GM18508 (cell line): ENCODE data around the gene DLG2.
"Not testable (repeated sequence)": the region's sequence is repeated elsewhere in the genome, so short reads cannot be mapped to it uniquely, and the experiment has no call there.

Experiments
- ATAC-seq: cut with Tn5 transposase; IDR thresholded peaks from one replicate; pipeline ENCODE4 v1.9.1; 2021; ENCODE audit warnings: moderate number of reproducible peaks; ENCODE audit not compliant: insufficient read depth, unreplicated experiment

Gene DLG2

GRCh38 chr11:85062659-85063058 lies 564.5 kb downstream of the DLG2 start:
- ATAC-seq, result peak; percentile 100

- no peak for ATAC-seq
These were observed 574.5 kb downstream of the DLG2 start for GRCh38 chr11:85052636-85053035.

GRCh38 chr11:85048801-85049200 lies 578.3 kb downstream of the DLG2 start:
- no peak for ATAC-seq

GRCh38 chr11:85045716-85046115 lies 581.4 kb downstream of the DLG2 start:
- ATAC-seq, result no peak

- ATAC-seq, result no peak
These were observed 582.2 kb downstream of the DLG2 start for GRCh38 chr11:85044911-85045310.

- no peak for ATAC-seq
These were observed 584.8 kb downstream of the DLG2 start for GRCh38 chr11:85042361-85042760.

GRCh38 chr11:85040166-85040565 lies 587.0 kb downstream of the DLG2 start:
- ATAC-seq, result no peak

- no peak for ATAC-seq
These were observed 597.2 kb downstream of the DLG2 start for GRCh38 chr11:85029964-85030363.

- no peak for ATAC-seq
These were observed 598.6 kb downstream of the DLG2 start for GRCh38 chr11:85028329-85029101.

GRCh38 chr11:85027346-85027745 lies 599.8 kb downstream of the DLG2 start:
- no peak for ATAC-seq

GRCh38 chr11:85021058-85021457 lies 606.1 kb downstream of the DLG2 start:
- no peak for ATAC-seq

- no peak for ATAC-seq
These were observed 633.8 kb downstream of the DLG2 start for GRCh38 chr11:84993386-84993785.

- ATAC-seq, result no peak
These were observed 637.0 kb downstream of the DLG2 start for GRCh38 chr11:84990141-84990540.

- ATAC-seq, result not testable (repeated sequence)
These were observed 639.4 kb downstream of the DLG2 start for GRCh38 chr11:84987686-84988187.

- no peak for ATAC-seq
These were observed 645.8 kb downstream of the DLG2 start for GRCh38 chr11:84981301-84981700.

- no peak for ATAC-seq
These were observed 658.0 kb downstream of the DLG2 start for GRCh38 chr11:84969103-84969502.

- ATAC-seq, result no peak
These were observed 661.7 kb downstream of the DLG2 start for GRCh38 chr11:84965484-84965883.

GRCh38 chr11:84963240-84963639 lies 663.9 kb downstream of the DLG2 start:
- no peak for ATAC-seq

- no peak for ATAC-seq
These were observed 665.1 kb downstream of the DLG2 start for GRCh38 chr11:84962018-84962417.

GRCh38 chr11:84958295-84958694 lies 668.8 kb downstream of the DLG2 start:
- ATAC-seq, result no peak

- ATAC-seq, result no peak
These were observed 676.4 kb downstream of the DLG2 start for GRCh38 chr11:84950569-84951270.
